GM18868 (cell line): ENCODE data around the gene ZNF493.

Experiments
- ATAC-seq: cut with Tn5 transposase; IDR thresholded peaks from one replicate; pipeline ENCODE4 v1.9.1; 2021; ENCODE audit warnings: mild to moderate bottlenecking, moderate library complexity; ENCODE audit not compliant: unreplicated experiment

ZNF493 gene

DNA sequence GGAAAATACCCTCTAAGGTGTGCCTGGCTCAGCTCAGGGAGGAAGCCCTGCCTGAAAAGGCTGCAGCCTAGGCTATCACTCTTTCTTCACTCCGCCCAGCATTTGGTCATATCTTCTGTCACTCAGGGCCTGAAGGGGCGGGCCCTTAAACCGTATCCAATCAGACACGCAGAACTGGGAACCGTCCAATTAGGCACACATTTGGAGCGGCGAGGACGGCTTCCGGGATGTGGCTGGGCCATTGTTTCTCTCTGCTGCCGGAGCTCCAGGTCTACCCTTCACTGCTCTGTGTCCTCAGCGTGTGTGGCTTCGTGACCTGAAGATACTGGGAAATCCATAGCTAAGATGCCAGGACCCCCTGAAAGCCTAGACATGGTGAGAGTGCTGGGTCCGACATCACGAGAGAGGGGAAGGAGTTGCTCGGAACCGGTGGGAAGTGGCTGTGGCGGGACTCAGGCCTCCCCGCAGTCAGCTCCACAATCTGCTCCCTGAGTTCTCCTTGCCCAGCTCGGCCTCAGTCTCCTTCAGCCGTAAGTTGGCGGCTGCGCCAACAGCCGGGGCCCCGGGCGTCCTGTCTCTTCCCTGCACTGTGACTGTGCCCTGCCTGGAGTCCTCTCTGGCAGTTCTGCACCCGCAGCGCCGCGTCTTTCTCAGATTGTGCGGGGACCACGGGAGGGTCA, at the start of gene ZNF493:
ZNF493 (plus strand) TSS at position 241 of the 680 bp plus-strand sequence; CDS start at position 346, 105 bp downstream.
- ATAC-seq, result peak; percentile 100

DNA sequence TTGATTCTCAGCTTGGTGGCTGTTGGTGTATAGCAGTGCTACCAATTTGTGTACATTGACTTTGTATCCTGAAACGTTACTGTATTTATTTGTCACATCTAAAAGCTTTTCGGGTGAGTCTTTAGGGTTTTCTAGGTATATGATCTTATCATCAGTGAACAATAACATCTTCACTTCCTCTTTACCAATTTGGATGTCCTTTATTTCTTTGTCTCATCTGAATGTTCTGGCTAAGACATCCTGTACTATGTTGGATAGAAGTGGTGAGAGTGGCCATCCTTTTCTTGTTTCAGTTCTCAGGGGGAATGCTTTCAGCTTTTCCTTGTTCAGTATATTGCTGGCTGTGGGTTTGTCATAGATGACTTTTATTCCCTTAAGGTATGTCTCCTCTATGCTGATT, 44.1 kb upstream of the ZNF493 start:
- ATAC-seq, result no peak

DNA sequence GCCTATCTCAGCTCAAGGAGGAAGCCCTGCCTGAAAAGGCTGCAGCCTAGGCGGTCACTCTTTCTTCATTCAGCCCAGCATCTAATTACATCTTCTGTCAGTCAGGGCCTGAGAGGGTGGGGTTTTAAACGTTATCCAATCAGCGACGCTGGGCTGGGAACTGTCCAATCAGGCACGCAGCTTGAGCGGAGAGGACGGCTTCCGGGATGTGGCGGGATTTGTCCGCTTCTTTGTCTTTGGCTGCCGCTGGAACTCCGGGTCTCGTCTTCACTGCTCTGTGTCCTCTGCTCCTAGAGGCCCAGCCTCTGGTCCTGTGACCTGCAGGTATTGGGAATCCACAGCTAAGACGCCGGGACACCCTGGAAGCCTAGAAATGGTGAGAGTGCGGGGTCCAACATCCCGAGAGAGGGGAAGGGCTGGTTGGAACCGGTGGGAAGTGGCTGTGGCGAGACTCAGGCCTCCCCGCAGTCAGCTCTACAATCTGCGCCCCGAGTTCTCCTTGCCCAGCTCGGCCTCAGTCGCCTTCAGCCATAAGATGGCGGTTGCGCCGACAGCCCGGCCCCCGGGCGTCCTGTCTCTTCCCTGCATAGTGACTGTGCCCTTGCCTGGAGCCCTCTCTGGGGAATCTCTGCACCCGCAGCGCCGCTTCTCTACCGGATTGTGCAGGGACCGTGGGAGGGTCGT, 38.0 kb upstream of the ZNF493 start, which contains the start of gene ZNF738:
ZNF738 (plus strand) TSS at position 233 of the 684 bp plus-strand sequence; CDS start at position 374, 141 bp downstream.
- ATAC-seq, result peak; percentile 98

GRCh38 chr19:21362291-21362690, 34.6 kb upstream of the ZNF493 start:
- ATAC-seq, result no peak

DNA sequence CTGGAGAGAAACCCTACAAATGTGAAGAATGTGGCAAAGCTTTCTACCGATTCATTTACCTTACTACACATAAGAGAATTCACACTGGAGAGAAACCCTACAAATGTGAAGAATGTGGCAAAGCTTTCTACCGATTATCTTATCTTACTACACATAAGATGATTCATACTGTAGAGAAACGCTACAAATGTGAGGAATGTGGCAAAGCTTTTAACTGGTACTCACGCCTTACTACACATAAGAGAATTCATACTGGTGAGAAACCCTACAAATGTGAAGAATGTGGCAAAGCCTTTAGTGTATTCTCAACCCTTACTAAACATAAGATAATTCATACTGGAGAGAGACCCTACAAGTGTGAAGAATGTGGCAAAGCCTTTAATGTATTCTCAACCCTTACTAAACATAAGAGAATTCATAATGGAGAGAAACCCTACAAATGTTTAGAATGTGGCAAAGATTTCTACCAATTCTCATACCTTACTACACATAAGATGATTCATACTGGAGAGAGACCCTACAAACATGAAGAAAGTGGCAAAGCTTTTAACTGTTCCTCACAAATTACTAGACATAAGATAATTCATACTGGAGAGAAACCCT, 12.9 kb upstream of the ZNF493 start:
- ATAC-seq, result no peak

DNA sequence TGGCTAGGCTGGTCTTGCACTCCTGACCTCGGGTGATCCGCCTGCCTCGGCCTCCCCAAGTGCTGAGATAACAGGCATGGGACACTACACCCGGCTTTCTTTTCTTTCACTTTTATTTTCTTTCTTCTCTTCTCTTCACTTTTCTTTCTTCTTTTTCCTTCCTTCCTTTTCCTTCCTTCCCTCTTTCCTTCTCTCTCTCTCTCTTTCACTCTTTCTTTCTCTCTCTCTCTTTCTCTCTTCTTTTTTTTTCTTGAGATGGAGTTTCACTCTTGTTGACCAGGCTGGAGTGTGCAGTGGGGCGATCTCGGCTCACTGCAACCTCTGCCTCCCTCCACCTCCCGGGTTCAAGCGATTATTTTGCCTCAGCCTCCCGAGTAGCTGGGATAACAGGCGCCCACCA, 812 bp upstream of the ZNF493 start:
- ATAC-seq, result no peak

- no peak for ATAC-seq
Observed at GRCh38 chr19:21398851-21399250, 1.9 kb downstream of the ZNF493 start.

GRCh38 chr19:21402303-21402985, 5.5 kb downstream of the ZNF493 start:
- ATAC-seq, result no peak

DNA sequence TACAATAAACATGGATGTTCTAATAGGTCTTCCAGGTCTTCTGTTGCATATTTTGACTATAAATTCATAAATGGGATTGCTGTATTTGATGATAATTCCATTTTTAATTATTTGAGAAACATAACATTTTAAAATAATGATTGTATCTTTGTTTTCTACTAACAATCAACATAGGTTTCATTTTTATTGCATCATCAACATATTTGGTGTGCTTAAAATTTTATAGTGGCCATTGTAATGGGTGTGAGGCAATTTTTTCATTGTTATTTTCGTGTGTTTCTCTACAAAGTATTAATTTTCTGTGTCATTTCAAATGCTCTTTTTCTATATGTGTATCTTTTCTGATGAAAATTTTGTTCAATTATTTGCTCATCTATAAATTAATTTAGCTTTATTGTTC, 13.2 kb downstream of the ZNF493 start:
- no peak for ATAC-seq

GRCh38 chr19:21422244-21422643, 25.3 kb downstream of the ZNF493 start:
- ATAC-seq, result no peak

DNA sequence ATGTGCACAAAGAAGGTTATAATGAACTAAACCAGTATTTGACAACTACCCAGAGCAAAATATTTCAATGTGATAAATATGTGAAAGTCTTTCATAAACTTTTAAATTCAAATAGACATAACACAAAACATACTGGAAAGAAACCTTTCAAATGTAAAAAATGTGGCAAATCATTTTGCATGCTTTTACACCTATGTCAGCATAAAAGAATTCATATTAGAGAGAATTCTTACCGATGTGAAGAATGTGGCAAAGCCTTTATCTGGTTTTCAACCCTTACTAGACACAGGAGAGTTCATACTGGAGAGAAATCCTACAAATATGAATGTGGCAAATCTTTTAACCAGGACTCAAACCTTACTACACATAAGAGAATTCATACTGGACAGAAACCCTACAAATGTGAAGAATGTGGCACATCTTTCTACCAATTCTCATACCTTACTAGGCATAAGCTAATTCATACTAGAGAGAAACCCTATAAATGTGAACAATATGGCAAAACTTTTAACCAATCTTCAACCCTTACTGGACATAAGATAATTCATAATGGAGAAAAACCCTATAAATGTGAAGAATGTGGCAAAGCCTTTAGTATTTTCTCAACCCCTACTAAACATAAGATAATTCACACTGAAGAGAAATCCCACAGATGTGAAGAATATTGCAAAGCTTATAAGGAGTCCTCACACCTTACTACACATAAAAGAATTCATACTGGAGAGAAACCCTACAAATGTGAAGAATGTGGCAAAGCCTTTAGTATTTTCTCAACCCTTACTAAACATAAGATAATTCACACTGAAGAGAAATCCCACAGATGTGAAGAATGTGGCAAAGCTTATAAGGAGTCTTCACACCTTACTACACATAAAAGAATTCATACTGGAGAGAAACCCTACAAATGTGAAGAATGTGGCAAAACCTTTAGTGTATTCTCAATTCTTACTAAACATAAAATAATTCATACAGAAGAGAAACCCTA, 26.4 kb downstream of the ZNF493 start:
- ATAC-seq, result no peak

- no peak for ATAC-seq
Observed at GRCh38 chr19:21430675-21431074, 33.7 kb downstream of the ZNF493 start.

DNA sequence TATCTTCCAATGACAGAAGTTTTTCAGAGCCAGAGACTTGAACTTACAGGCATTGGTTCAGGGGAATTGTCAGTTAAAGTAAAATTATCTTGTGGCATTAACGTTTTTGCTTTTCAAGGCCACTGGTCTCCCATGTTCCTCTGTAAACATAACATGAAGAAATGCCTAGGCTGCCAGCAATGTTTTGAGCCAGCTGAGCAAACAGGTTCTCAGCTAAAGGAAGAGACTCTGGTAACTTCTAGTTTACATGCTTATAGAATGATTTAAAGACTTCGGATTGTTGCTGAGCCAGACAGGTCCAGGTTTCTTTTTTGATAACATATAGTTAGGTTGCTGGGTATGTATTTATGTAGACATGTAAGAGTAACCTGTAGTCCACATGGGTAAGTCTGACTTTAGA, 35.7 kb downstream of the ZNF493 start:
- no peak for ATAC-seq

DNA sequence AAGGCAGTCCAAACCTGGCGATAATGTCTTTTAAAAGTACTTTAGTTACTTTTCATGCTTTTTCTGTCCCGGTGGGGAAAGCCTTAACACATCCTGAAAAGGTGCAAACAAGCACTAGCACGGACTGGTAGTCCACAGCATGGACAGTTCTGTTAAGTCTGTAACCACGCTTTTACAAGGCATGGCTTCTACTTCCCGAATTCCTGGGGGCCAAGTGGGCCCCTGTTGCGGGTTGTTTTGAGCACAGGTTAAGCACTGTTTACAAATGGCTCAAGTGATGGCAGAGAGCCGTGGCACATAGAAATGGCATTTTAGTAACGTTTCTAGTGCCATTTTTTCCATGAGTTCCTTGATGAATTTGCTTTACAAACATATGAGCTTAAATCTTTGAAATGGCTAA, 37.6 kb downstream of the ZNF493 start:
- no peak for ATAC-seq

DNA sequence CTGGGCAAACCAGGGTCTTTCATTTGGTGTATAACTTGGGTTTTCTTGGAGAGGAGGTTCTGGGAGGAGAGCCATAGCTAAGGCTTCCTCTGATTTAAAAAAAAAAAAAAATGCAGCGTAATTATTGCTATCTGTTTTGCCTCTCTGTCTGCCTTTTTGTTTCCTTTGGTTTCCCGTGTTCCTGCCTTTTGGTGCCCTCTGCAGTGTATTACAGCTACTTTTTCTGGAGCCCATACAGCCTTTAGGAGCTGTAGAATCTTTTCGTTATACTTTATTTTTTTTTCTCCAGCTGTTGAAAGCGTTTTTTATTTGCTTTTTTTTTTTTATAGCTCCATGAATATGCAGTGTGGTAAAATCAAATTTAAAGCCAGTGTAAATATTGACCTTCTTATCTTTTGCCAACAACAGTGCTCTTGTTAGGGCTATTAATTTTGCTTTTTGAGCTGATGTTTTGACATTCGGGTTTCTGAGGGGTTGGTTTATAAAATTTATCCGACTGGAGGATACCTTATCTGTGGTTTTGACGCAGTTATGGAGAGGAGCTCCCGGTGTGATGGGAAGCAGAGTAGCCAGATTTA, 38.1 kb downstream of the ZNF493 start:
- ATAC-seq, result no peak

DNA sequence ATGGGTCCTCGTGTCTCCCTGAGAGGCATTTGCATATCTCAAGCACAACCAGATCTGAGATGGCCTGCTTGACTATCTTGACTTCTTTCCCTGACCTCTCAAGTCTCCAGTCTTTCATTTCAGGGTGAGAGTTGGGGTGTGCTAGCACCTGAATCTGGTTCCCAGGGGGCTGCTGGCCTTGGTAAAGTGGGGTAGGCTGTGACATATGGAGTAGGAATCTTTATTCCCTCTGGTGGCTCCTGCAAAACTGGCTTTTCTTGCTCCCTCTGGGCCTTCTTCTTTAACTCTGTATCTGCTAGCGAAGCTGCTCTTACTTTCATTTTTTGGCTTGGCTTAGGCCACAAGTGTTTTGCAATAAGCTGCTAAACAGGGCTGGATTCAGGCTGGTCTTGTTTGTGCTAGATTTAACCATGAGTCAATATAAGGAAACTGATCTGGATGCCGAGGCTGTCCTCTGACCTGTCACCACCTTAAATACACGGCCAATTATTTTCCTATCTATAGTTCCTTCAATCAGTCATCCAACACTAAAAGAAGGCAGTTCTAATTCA, 42.3 kb downstream of the ZNF493 start:
- no peak for ATAC-seq

DNA sequence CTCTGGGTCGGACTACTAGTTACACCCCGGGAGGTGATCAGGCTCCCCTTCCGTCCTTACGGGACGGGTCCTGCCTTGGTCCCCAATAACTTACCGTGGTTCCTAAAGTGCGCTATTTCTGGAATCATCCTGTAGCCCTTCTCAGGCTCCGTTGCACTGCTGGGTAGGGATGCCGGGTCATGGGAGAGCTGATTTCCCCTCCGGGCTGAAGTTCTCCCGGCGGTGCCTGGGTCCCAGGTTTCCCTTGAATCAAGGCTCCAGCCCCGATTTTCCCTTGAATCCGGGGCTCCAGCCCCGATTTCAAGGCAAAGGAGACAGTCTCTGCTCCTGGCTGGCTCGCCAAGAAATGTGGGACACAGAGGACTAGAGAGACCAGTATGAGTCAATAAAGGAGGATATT, 43.4 kb downstream of the ZNF493 start:
- no peak for ATAC-seq

- no peak for ATAC-seq
Observed at GRCh38 chr19:21451187-21451586, 54.3 kb downstream of the ZNF493 start.

- ATAC-seq, result no peak
Observed at GRCh38 chr19:21454901-21455300, 58.0 kb downstream of the ZNF493 start.

GRCh38 chr19:21460686-21461085, 63.8 kb downstream of the ZNF493 start:
- no peak for ATAC-seq
